Measurements from ENCODE around the gene EIF4A2. TPM values are rescaled to one million over a fixed set of nuclear protein-coding genes. Genes with fewer than 3 reads are reported as not detected.

The EIF4A2 gene
- total and polyA plus RNA-seq, 9 donors = 347 to 961 (median 631) TPM

DNA sequence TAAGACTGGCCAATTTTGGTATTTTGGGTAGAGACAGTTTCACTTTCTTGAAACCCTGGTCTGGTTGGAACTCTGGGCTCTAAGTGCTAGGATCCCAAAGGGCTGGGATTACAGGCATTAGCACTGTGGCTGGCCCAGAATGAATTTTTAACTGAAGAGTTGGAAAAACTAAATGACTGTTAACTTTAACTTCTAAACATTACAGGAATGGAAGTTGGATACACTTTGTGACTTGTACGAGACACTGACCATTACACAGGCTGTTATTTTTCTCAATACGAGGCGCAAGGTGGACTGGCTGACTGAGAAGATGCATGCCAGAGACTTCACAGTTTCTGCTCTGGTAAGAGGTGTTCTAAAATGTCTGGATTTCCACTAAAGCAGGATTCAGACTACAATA, 3.5 kb downstream of the EIF4A2 start:
- no peak overlapping the region for H3K27ac ChIP-seq
- no peaks in the 10 kb centered on the region for H3K36me3 ChIP-seq
- TF ChIP-seq POLR2A (IDR thresholded peaks at IDR 0.05) (no peak), EP300 (IDR thresholded peaks at IDR 0.05) (no peak)
- TF ChIP-seq, protein P1, sequence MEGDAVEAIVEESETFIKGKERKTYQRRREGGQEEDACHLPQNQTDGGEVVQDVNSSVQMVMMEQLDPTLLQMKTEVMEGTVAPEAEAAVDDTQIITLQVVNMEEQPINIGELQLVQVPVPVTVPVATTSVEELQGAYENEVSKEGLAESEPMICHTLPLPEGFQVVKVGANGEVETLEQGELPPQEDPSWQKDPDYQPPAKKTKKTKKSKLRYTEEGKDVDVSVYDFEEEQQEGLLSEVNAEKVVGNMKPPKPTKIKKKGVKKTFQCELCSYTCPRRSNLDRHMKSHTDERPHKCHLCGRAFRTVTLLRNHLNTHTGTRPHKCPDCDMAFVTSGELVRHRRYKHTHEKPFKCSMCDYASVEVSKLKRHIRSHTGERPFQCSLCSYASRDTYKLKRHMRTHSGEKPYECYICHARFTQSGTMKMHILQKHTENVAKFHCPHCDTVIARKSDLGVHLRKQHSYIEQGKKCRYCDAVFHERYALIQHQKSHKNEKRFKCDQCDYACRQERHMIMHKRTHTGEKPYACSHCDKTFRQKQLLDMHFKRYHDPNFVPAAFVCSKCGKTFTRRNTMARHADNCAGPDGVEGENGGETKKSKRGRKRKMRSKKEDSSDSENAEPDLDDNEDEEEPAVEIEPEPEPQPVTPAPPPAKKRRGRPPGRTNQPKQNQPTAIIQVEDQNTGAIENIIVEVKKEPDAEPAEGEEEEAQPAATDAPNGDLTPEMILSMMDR (IDR thresholded peaks at IDR 0.05) = no peak
- 50 to 60% (median 50%) methylated on average over 3 of the region's 3 CpGs for WGBS, 3 donors
- peaks cover 14% of the 10 kb centered on the region for H3K4me1 ChIP-seq (ENCODE audit: insufficient read depth)
- H3K9me3 ChIP-seq = no peaks in the 10 kb centered on the region
- H3K4me3 ChIP-seq = no peak overlapping the region
- no peak for DNase-seq
- intact Hi-C loops (cut with DNase I) = loop anchor here in 1 of 4 donors (10.0 kb wide), 1 partner anchor 852 kb away; the partner anchor contains the start of gene TRA2B
- no peaks in the 10 kb centered on the region for H3K27me3 ChIP-seq

DNA sequence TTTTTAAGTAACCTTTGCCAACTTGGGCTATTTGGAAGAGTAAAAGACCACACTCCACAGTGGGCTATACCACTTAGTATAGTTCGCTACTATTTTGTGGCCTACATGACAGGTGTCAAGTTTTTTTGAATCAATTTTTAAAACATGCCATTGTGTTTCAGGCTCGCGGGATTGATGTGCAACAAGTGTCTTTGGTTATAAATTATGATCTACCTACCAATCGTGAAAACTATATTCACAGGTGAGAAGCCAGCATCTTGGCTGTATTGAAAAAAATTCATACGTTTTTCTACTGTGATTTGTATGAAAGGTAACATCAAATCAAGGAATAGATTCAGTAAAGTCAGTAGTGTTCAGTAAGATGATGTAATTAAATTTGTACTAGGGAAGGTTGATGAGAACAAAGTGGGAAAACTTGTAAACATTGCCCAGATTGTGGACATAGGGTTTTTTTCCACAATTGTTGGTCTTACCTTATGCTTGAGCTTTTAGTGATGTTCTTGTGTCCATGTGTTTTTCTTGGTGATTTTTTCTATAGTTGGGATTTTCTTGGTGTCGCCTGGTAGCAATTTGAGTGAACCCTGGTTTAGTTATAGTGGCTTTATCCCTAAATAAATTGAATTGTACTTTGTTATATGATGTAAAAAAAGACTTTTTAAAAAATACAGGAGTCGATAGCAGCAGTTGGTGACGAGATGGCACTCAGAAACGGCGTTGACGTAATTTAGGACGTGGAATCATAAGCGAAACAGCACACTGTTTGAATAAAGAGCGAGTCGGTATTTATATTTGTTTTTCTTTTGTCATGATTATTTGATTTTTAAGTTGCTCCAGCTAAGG, 4.5 kb downstream of the EIF4A2 start:
- intact Hi-C loops (cut with DNase I) = loop anchor here in 1 of 4 donors (10.0 kb wide), 1 partner anchor 853 kb away; the partner anchor contains the start of gene TRA2B
- Histone ChIP-seq H3K27ac (no peak overlapping the region), H3K27me3 (no peaks in the 10 kb centered on the region), H3K4me1 (ENCODE audit: insufficient read depth) (peaks cover 14% of the 10 kb centered on the region), H3K9me3 (no peaks in the 10 kb centered on the region), H3K36me3 (no peaks in the 10 kb centered on the region), H3K4me3 (no peak overlapping the region)
- TF ChIP-seq, protein P1 (IDR thresholded peaks at IDR 0.05) = no peak
- TF ChIP-seq POLR2A (IDR thresholded peaks at IDR 0.05) (no peak), EP300 (IDR thresholded peaks at IDR 0.05) (no peak)
- DNase-seq = no peak
- 68 to 77% (median 72%) methylated on average over 15 of the region's 15 CpGs for WGBS, 3 donors

DNA sequence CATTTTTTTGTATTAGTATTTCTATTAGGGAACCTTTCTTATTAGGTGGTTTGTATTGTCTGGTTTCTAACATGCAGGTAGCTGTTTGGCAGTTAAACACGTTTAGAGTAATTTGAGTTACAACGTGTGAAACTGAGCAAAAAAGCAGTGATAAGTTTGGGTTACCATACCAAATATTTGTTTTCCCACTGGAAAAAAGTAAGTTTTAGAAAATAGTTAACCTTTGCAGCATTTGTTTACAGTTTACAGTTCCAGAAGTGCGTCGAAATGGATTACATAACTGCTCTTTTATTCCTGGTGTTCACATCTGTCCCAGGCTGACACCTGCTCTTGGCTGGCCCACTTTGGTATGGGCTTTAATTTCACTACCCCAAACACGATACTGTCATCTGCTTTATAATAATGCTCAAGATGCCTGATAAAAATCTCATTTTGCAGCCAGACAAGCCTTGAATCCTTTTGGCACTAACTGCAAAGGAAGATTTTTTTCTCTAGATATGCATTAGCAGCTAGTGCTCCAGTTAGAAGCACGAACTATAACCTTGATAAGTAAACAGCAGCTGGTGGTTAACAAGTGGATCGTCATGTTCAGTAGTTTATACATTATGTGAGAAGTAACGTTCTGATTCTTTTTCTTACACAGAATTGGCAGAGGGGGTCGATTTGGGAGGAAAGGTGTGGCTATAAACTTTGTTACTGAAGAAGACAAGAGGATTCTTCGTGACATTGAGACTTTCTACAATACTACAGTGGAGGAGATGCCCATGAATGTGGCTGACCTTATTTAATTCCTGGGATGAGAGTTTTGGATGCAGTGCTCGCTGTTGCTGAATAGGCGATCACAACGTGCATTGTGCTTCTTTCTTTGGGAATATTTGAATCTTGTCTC, 5.3 kb downstream of the EIF4A2 start:
- H3K36me3 ChIP-seq = no peaks in the 10 kb centered on the region
- H3K27ac ChIP-seq = no peak overlapping the region
- H3K4me1 ChIP-seq (ENCODE audit: insufficient read depth) = peaks cover 14% of the 10 kb centered on the region
- H3K27me3 ChIP-seq = no peaks in the 10 kb centered on the region
- H3K4me3 ChIP-seq = no peak overlapping the region
- no peak for DNase-seq
- intact Hi-C loops (cut with DNase I) = loop anchor here in 1 of 4 donors (10.0 kb wide), 1 partner anchor 854 kb away; the partner anchor contains the start of gene TRA2B
- WGBS, 3 donors = 40 to 52% (median 42%) methylated on average over 13 of the region's 13 CpGs
- TF ChIP-seq, protein P1 (IDR thresholded peaks at IDR 0.05) = no peak
- TF ChIP-seq EP300 (IDR thresholded peaks at IDR 0.05) = no peak
- no peak for TF ChIP-seq POLR2A (IDR thresholded peaks at IDR 0.05)
- no peaks in the 10 kb centered on the region for H3K9me3 ChIP-seq

DNA sequence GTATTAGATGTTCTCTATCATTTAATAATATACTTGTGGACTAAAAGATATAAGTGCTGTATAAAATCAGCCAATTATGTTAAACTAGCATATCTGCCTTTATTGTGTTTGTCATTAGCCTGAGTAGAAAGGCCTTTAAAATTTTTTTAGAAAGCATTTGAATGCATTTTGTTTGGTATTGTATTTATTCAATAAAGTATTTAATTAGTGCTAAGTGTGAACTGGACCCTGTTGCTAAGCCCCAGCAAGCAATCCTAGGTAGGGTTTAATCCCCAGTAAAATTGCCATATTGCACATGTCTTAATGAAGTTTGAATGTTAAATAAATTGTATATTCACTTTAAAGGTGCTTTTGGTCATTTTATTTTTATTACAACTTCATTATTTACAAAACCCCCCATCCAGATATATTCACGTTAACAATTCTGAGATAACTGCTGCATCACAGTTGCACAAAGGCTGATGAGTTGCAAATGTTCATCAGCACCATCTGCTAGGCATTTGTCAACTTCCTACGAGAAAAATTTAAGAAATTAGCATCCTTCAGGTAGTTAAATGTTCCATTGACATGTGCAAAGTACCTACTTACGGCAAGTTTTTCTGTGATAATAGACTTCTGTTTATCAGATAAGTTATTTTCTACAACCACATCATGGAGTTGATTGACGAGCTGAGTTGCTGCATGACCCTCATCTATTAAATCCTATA, 6.3 kb downstream of the EIF4A2 start:
- H3K27me3 ChIP-seq = no peaks in the 10 kb centered on the region
- 43 to 52% (median 44%) methylated on average over 4 of the region's 4 CpGs for WGBS, 3 donors
- intact Hi-C loops (cut with DNase I) = loop anchor here in 1 of 4 donors (10.0 kb wide), 1 partner anchor 855 kb away; the partner anchor contains the start of gene TRA2B
- H3K36me3 ChIP-seq = no peaks in the 10 kb centered on the region
- TF ChIP-seq POLR2A (IDR thresholded peaks at IDR 0.05) = no peak
- TF ChIP-seq, protein P1 (IDR thresholded peaks at IDR 0.05) = no peak
- TF ChIP-seq EP300 (IDR thresholded peaks at IDR 0.05) = no peak
- H3K9me3 ChIP-seq = no peaks in the 10 kb centered on the region
- no peak for DNase-seq
- no peak overlapping the region for H3K27ac ChIP-seq
- no peak overlapping the region for H3K4me3 ChIP-seq
- H3K4me1 ChIP-seq (ENCODE audit: insufficient read depth) = peaks cover 13% of the 10 kb centered on the region
